ENCODE data around the gene ZNF71.

Gene ZNF71

GRCh38 chr19:56594446-56594782 is 688 bp upstream of the ZNF71 start:
- no peak for TF ChIP-seq Cebpa-rat (IDR thresholded peaks at IDR 0.05)
- Histone ChIP-seq H3K4me1 (peaks cover 10% of the 10 kb centered on the region), H3K4me2 (peak overlapping the region; percentile 77), H4K20me1 (no peaks in the 10 kb centered on the region; the same call in 1 of the 2 replicates), H3K27ac (peak overlapping the region; percentile 86; the same call in 1 of the 2 replicates), H3K9me3 (peaks cover 69% of the 10 kb centered on the region), H3K9ac (no peak overlapping the region), H3K27me3 (no peaks in the 10 kb centered on the region), H3K4me3 (peak overlapping the region; percentile 94), H3K36me3 (peaks cover 31% of the 10 kb centered on the region)

- no peak for TF ChIP-seq Cebpa-rat (IDR thresholded peaks at IDR 0.05)
- Histone ChIP-seq H3K27ac (peak overlapping the region; percentile 86), H4K20me1 (no peaks in the 10 kb centered on the region; the same call in 1 of the 2 replicates), H3K4me1 (peaks cover 10% of the 10 kb centered on the region), H3K36me3 (peaks cover 33% of the 10 kb centered on the region), H3K9me3 (peaks cover 66% of the 10 kb centered on the region), H3K4me2 (peak overlapping the region; percentile 77), H3K4me3 (peak overlapping the region; percentile 94), H3K27me3 (no peaks in the 10 kb centered on the region), H3K9ac (peak overlapping the region; percentile 91)
These were observed 422 bp downstream of the ZNF71 start for GRCh38 chr19:56595548-56595899.

GRCh38 chr19:56596676-56597075 is 1.6 kb downstream of the ZNF71 start:
- Histone ChIP-seq H4K20me1 (peaks cover 4% of the 10 kb centered on the region; the same call in 1 of the 2 replicates), H3K4me3 (0 out of 2 replicates have a peak overlapping the region, but pooled peaks have one; percentile 94), H3K36me3 (peaks cover 45% of the 10 kb centered on the region), H3K9ac (0 out of 2 replicates have a peak overlapping the region, but pooled peaks have one; percentile 91), H3K4me2 (peak overlapping the region; percentile 77), H3K4me1 (peaks cover 10% of the 10 kb centered on the region), H3K9me3 (peaks cover 68% of the 10 kb centered on the region), H3K27ac (no peak overlapping the region), H3K27me3 (no peaks in the 10 kb centered on the region)
- no peak for TF ChIP-seq Cebpa-rat (IDR thresholded peaks at IDR 0.05)

GRCh38 chr19:56597696-56598095 is 2.6 kb downstream of the ZNF71 start:
- Histone ChIP-seq H3K4me1 (peaks cover 10% of the 10 kb centered on the region), H3K36me3 (peaks cover 55% of the 10 kb centered on the region), H3K4me2 (no peak overlapping the region), H3K9me3 (peaks cover 74% of the 10 kb centered on the region), H3K27ac (no peak overlapping the region), H3K4me3 (no peak overlapping the region), H3K9ac (no peak overlapping the region), H4K20me1 (peaks cover 6% of the 10 kb centered on the region; the same call in 1 of the 2 replicates), H3K27me3 (no peaks in the 10 kb centered on the region)
- no peak for TF ChIP-seq Cebpa-rat (IDR thresholded peaks at IDR 0.05)

- H3K9ac ChIP-seq = no peak overlapping the region
- peaks cover 89% of the 10 kb centered on the region for H3K36me3 ChIP-seq
- H3K4me3 ChIP-seq = 0 out of 2 replicates have a peak overlapping the region, but pooled peaks have one; percentile 17
- peaks cover 96% of the 10 kb centered on the region for H3K9me3 ChIP-seq
- no peaks in the 10 kb centered on the region for H3K27me3 ChIP-seq
- H3K4me2 ChIP-seq = no peak overlapping the region
- H3K27ac ChIP-seq = no peak overlapping the region
- TF ChIP-seq Cebpa-rat (IDR thresholded peaks at IDR 0.05) = no peak
- H4K20me1 ChIP-seq = peaks cover 6% of the 10 kb centered on the region; the same call in 1 of the 2 replicates
- peaks cover 3% of the 10 kb centered on the region for H3K4me1 ChIP-seq
These were observed 6.3 kb downstream of the ZNF71 start for GRCh38 chr19:56601375-56601774.

GRCh38 chr19:56603829-56604228 is 8.7 kb downstream of the ZNF71 start:
- H3K9me3 ChIP-seq = peaks cover 96% of the 10 kb centered on the region
- no peak overlapping the region for H3K9ac ChIP-seq
- no peaks in the 10 kb centered on the region for H3K4me1 ChIP-seq
- no peaks in the 10 kb centered on the region for H3K27me3 ChIP-seq
- peaks cover 6% of the 10 kb centered on the region; the same call in 1 of the 2 replicates for H4K20me1 ChIP-seq
- H3K27ac ChIP-seq = no peak overlapping the region
- TF ChIP-seq Cebpa-rat (IDR thresholded peaks at IDR 0.05) = no peak
- H3K4me2 ChIP-seq = no peak overlapping the region
- H3K4me3 ChIP-seq = no peak overlapping the region
- peaks cover 89% of the 10 kb centered on the region for H3K36me3 ChIP-seq

GRCh38 chr19:56608274-56608964 is 13.3 kb downstream of the ZNF71 start:
- H3K4me3 ChIP-seq = no peak overlapping the region
- no peaks in the 10 kb centered on the region; the same call in 1 of the 2 replicates for H4K20me1 ChIP-seq
- no peak overlapping the region for H3K27ac ChIP-seq
- TF ChIP-seq Cebpa-rat (IDR thresholded peaks at IDR 0.05) = no peak
- H3K36me3 ChIP-seq = peaks cover 100% of the 10 kb centered on the region
- no peak overlapping the region for H3K9ac ChIP-seq
- peaks cover 100% of the 10 kb centered on the region for H3K9me3 ChIP-seq
- H3K27me3 ChIP-seq = no peaks in the 10 kb centered on the region
- no peaks in the 10 kb centered on the region for H3K4me1 ChIP-seq
- no peak overlapping the region for H3K4me2 ChIP-seq

GRCh38 chr19:56611288-56611687 is 16.2 kb downstream of the ZNF71 start:
- Histone ChIP-seq H3K27ac (no peak overlapping the region), H3K4me2 (no peak overlapping the region), H3K9ac (no peak overlapping the region), H3K36me3 (peaks cover 100% of the 10 kb centered on the region), H4K20me1 (no peaks in the 10 kb centered on the region; the same call in 1 of the 2 replicates), H3K4me1 (no peaks in the 10 kb centered on the region), H3K27me3 (no peaks in the 10 kb centered on the region), H3K9me3 (peaks cover 99% of the 10 kb centered on the region), H3K4me3 (peak overlapping the region; percentile 16; the same call in 1 of the 2 replicates)
- TF ChIP-seq Cebpa-rat (IDR thresholded peaks at IDR 0.05) = no peak

- H3K9me3 ChIP-seq = peaks cover 99% of the 10 kb centered on the region
- TF ChIP-seq Cebpa-rat (IDR thresholded peaks at IDR 0.05) = no peak
- peaks cover 100% of the 10 kb centered on the region for H3K36me3 ChIP-seq
These were observed 17.6 kb downstream of the ZNF71 start for GRCh38 chr19:56612737-56613136.

GRCh38 chr19:56613639-56614038 is 18.5 kb downstream of the ZNF71 start:
- no peak overlapping the region for H3K4me3 ChIP-seq
- H4K20me1 ChIP-seq = peaks cover 5% of the 10 kb centered on the region; the same call in 1 of the 2 replicates
- no peak overlapping the region for H3K27ac ChIP-seq
- TF ChIP-seq Cebpa-rat (IDR thresholded peaks at IDR 0.05) = no peak
- no peak overlapping the region for H3K9ac ChIP-seq
- peaks cover 99% of the 10 kb centered on the region for H3K9me3 ChIP-seq
- H3K4me2 ChIP-seq = no peak overlapping the region
- no peaks in the 10 kb centered on the region for H3K27me3 ChIP-seq
- peaks cover 99% of the 10 kb centered on the region for H3K36me3 ChIP-seq
- no peaks in the 10 kb centered on the region for H3K4me1 ChIP-seq

More at GRCh38 chr19:56612737-56613136, 17.6 kb downstream of the ZNF71 start:
- H3K27ac ChIP-seq = no peak overlapping the region
- no peaks in the 10 kb centered on the region for H3K4me1 ChIP-seq
- H3K9ac ChIP-seq = no peak overlapping the region
- no peaks in the 10 kb centered on the region for H3K27me3 ChIP-seq
- H3K4me3 ChIP-seq = no peak overlapping the region
- no peak overlapping the region for H3K4me2 ChIP-seq
- H4K20me1 ChIP-seq = peaks cover 3% of the 10 kb centered on the region; the same call in 1 of the 2 replicates
